GM21717 (cell line): ENCODE data around the gene CFAP206.

Source experiments
- ATAC-seq: cut with Tn5 transposase; IDR thresholded peaks from one replicate; pipeline ENCODE4 v1.9.1; 2021; ENCODE audit warnings: mild to moderate bottlenecking, moderate library complexity; ENCODE audit not compliant: unreplicated experiment

CFAP206 gene

GRCh38 chr6:87504441-87504840 lies 96.7 kb downstream of the CFAP206 start:
- ATAC-seq, result no peak
